HCT116 (cell line): ENCODE results near the gene PHLPP2. TPM values are rescaled to one million over a fixed set of nuclear protein-coding genes. Genes with fewer than 3 reads are reported as not detected.

Source experiments
- ATAC-seq: fragments of 200-7000 bp; cut with Tn5 transposase; 2 replicates; pipeline ENCODE4 v1.9.1; 2020; ENCODE audit warnings: mild to moderate bottlenecking, moderate library complexity
- BruUV-seq: library from RNA; stranded (reverse); fragments of 400-500 nt; replicated peaks from 2 replicates; lab custom pipeline; 2021; lab: Mats Ljungman, UMichigan
- CTCF ChIA-PET: fragments of 300-600 bp; sonication (Branson Sonifier 250); formaldehyde crosslinking; loops from one replicate; lab custom pipeline; 2021; ENCODE audit warnings: antibody characterized with exemption; lab: Charles Lee
- POLR2A ChIA-PET: fragments of 300-600, 350-600 bp; sonication (Branson Sonifier 250); formaldehyde crosslinking; loops from one replicate; lab custom pipeline; 2021; ENCODE audit warnings: antibody characterized with exemption; lab: Charles Lee
- RAD21 ChIA-PET, 2 experiments: fragments of 300-600 bp; sonication (Branson Sonifier 250); formaldehyde crosslinking; loops; one replicate each; lab custom pipeline; 2023; ENCODE audit warnings: low total read pairs in 2 of 2; ENCODE audit not compliant: uncharacterized antibody in 2 of 2, unreplicated experiment in 2 of 2, low non-redundant PET in 1 of 2; lab: Charles Lee
- DNase-seq: peaks from one replicate; pipeline ENCODE4 v3.0.0-alpha.2; 2010; ENCODE audit warnings: low read depth, low spot score
- H2AFZ ChIP-seq: fragments of 200-600 bp; shearing (Covaris generic), sonication (generic); 2 replicates; pipeline ENCODE4 v1.6.1; 2017; ENCODE audit warnings: low read depth, mixed run types, mixed read lengths, antibody characterized with exemption, low read length; ENCODE audit not compliant: poor library complexity, severe bottlenecking
- H3K27ac ChIP-seq: 2 replicates; pipeline ENCODE4 v1.5.1; 2012; ENCODE audit warnings: low read depth, low read length
- H3K27me3 ChIP-seq: fragments of 200-600 bp; sonication (generic); 2 replicates; pipeline ENCODE4 v1.6.1; 2016; ENCODE audit warnings: mixed run types, low read length, mixed read lengths; ENCODE audit not compliant: insufficient read depth
- H3K36me3 ChIP-seq, 2 experiments: fragments of 200-500 bp in 1 of 2; fragments of 200-600 bp in 1 of 2; sonication (Bioruptor generic) in 1 of 2; sonication (generic) in 1 of 2; 2 replicates each; pipeline versions ENCODE4 v1.5.1 to v1.6.1; 2014 to 2016; ENCODE audit warnings: low read length in 2 of 2, inconsistent platforms in 1 of 2, mixed read lengths in 1 of 2, mixed run types in 1 of 2; ENCODE audit not compliant: insufficient read depth in 2 of 2, control insufficient read depth in 1 of 2
- H3K4me1 ChIP-seq, 2 experiments: fragments of 200-600 bp in 1 of 2; sonication (generic) in 1 of 2; 2 replicates each; pipeline versions ENCODE4 v1.5.1 to v1.6.1; 2012 to 2017; ENCODE audit warnings: low read length in 2 of 2, inconsistent platforms in 1 of 2, mild to moderate bottlenecking in 1 of 2, mixed read lengths in 1 of 2, mixed run types in 1 of 2, moderate library complexity in 1 of 2; ENCODE audit not compliant: insufficient read depth in 2 of 2, control insufficient read depth in 1 of 2
- H3K4me2 ChIP-seq: fragments of 200-600 bp; sonication (generic); 2 replicates; pipeline ENCODE4 v1.6.1; 2017; ENCODE audit warnings: mixed run types, low read length, mixed read lengths
- H3K4me3 ChIP-seq, 2 experiments: fragments of 200-600 bp in 1 of 2; sonication (generic) in 1 of 2; replicated peaks in 1 of 2; 2 replicates each; pipeline ENCODE4 v1.5.1; 2011 to 2016; ENCODE audit warnings: low read length in 2 of 2, control low read depth in 1 of 2, low read depth in 1 of 2, mild to moderate bottlenecking in 1 of 2, mixed read lengths in 1 of 2, mixed run types in 1 of 2
- H3K79me2 ChIP-seq: fragments of 200-600 bp; sonication (generic); 2 replicates; pipeline ENCODE4 v1.6.1; 2017; ENCODE audit warnings: mild to moderate bottlenecking, mixed run types, low read length, moderate library complexity, mixed read lengths; ENCODE audit not compliant: insufficient read depth
- H3K9ac ChIP-seq: fragments of 200-600 bp; sonication (generic); 2 replicates; pipeline ENCODE4 v1.6.1; 2016; ENCODE audit warnings: low read length, mixed read lengths
- H3K9me2 ChIP-seq: fragments of 200-600 bp; sonication (generic), shearing (Covaris generic); 2 replicates; pipeline ENCODE4 v1.6.1; 2017; ENCODE audit warnings: mixed run types, mild to moderate bottlenecking, moderate library complexity; ENCODE audit not compliant: insufficient read depth
- H3K9me3 ChIP-seq, 2 experiments: fragments of 200-500 bp in 1 of 2; fragments of 200-600 bp in 1 of 2; sonication (Bioruptor generic) in 1 of 2; sonication (generic) in 1 of 2; 2 replicates each; pipeline ENCODE4 v1.6.1; 2014 to 2017; ENCODE audit warnings: low read length in 2 of 2, mixed read lengths in 2 of 2, inconsistent platforms in 1 of 2, low read depth in 1 of 2, mild to moderate bottlenecking in 1 of 2, mixed run types in 1 of 2, moderate library complexity in 1 of 2; ENCODE audit not compliant: control insufficient read depth in 1 of 2, insufficient read depth in 1 of 2
- H4K20me1 ChIP-seq: fragments of 200-600 bp; sonication (generic), shearing (Covaris generic); 2 replicates; pipeline ENCODE4 v1.6.1; 2017; ENCODE audit warnings: mixed run types, mild to moderate bottlenecking, moderate library complexity; ENCODE audit not compliant: insufficient read depth
- CBX3 ChIP-seq: IDR thresholded peaks from 2 replicates; pipeline ENCODE4 v1.6.1; 2012; ENCODE audit warnings: low read depth
- CEBPB ChIP-seq: IDR thresholded peaks from 2 replicates; pipeline ENCODE4 v1.6.1; 2012; ENCODE audit warnings: low read depth
- EGR1 ChIP-seq: IDR thresholded peaks from 2 replicates; pipeline ENCODE4 v1.6.1; 2012; ENCODE audit warnings: low read depth
- EZH2 ChIP-seq: fragments of 200-600 bp; sonication (generic); IDR thresholded peaks from 2 replicates; pipeline ENCODE4 v1.6.1; 2017; ENCODE audit warnings: antibody characterized with exemption, mixed run types
- EZH2phosphoT487 ChIP-seq: fragments of 200-600 bp; IDR thresholded peaks from 2 replicates; pipeline ENCODE4 v1.6.1; 2018; ENCODE audit warnings: antibody characterized with exemption, borderline replicate concordance
- FOSL1 ChIP-seq: IDR thresholded peaks from 2 replicates; pipeline ENCODE4 v1.6.1; 2012; ENCODE audit warnings: low read depth
- JUND ChIP-seq: IDR thresholded peaks from 2 replicates; pipeline ENCODE4 v1.6.1; 2012
- POLR2AphosphoS5 ChIP-seq: IDR thresholded peaks from 2 replicates; pipeline ENCODE4 v1.6.1; 2011; ENCODE audit warnings: mild to moderate bottlenecking, low read depth, low read length, moderate library complexity
- RAD21 ChIP-seq: IDR thresholded peaks from 2 replicates; pipeline ENCODE4 v1.6.1; 2012; ENCODE audit warnings: low read depth, mild to moderate bottlenecking
- SIN3A ChIP-seq: IDR thresholded peaks from 2 replicates; pipeline ENCODE4 v1.6.1; 2012; ENCODE audit warnings: low read depth
- SP1 ChIP-seq: IDR thresholded peaks from 2 replicates; pipeline ENCODE4 v1.6.1; 2012; ENCODE audit warnings: low read depth
- SRF ChIP-seq: IDR thresholded peaks from 2 replicates; pipeline ENCODE4 v1.6.1; 2012; ENCODE audit warnings: low read depth
- TCF7L2 ChIP-seq: IDR thresholded peaks from 2 replicates; pipeline ENCODE4 v1.7.0; 2011; ENCODE audit warnings: borderline replicate concordance, inconsistent platforms; ENCODE audit not compliant: insufficient read depth, insufficient read length; ENCODE audit errors: extremely low read depth
- YY1 ChIP-seq: IDR thresholded peaks from 2 replicates; pipeline ENCODE4 v1.6.1; 2011; ENCODE audit warnings: low read length, low read depth, moderate library complexity, mild to moderate bottlenecking; ENCODE audit not compliant: insufficient replicate concordance; ENCODE audit errors: extremely low read depth
- ZFX ChIP-seq: fragments of 450-650 bp; IDR thresholded peaks from 2 replicates; pipeline ENCODE4 v1.6.1; 2017
- ZNF274 ChIP-seq: fragments of 200-500 bp; sonication (Bioruptor generic); IDR thresholded peaks from 2 replicates; pipeline ENCODE4 v1.6.1; 2014; ENCODE audit warnings: mild to moderate bottlenecking, low read depth, low read length, inconsistent platforms
- intact Hi-C: fragments of 100-400 bp; cut with micrococcal nuclease; formaldehyde crosslinking; loops from 2 replicates; pipeline ENCODE4 v1.10.0; 2022
- total RNA-seq: library from RNA; stranded (reverse); gene quantifications from one replicate; pipeline ENCODE4 v1.2.1, GENCODE V29; 2021; ENCODE audit not compliant: unreplicated experiment
- TF ChIP-seq, protein P1 (sequence below): IDR thresholded peaks from 2 replicates; pipeline ENCODE4 v1.6.1; 2012
- TF ChIP-seq, protein P2 (sequence below), 3 experiments: fragments of 200-600 bp in 1 of 3; sonication (generic) in 1 of 3; IDR thresholded peaks in 2 of 3; conservative IDR thresholded peaks in 1 of 3; 2 replicates each; pipeline ENCODE4 v1.5.1; 2012 to 2017; ENCODE audit warnings: low read depth in 2 of 3, low read length in 2 of 3, antibody characterized with exemption in 1 of 3, borderline replicate concordance in 1 of 3, control low read depth in 1 of 3, mild to moderate bottlenecking in 1 of 3, mixed read lengths in 1 of 3, mixed run types in 1 of 3, moderate library complexity in 1 of 3; ENCODE audit not compliant: insufficient read depth in 1 of 3
- TF ChIP-seq, protein P3 (sequence below): IDR thresholded peaks from 2 replicates; pipeline ENCODE4 v1.6.1; 2011; ENCODE audit warnings: mild to moderate bottlenecking, low read length, moderate library complexity; ENCODE audit not compliant: insufficient replicate concordance; ENCODE audit errors: extremely low read depth
- TF ChIP-seq, protein P4 (sequence below): IDR thresholded peaks from 2 replicates; pipeline ENCODE4 v1.6.1; 2012

PHLPP2 gene
- total RNA-seq, 1 experiment from 2014 or later, result 9.0 TPM

DNA sequence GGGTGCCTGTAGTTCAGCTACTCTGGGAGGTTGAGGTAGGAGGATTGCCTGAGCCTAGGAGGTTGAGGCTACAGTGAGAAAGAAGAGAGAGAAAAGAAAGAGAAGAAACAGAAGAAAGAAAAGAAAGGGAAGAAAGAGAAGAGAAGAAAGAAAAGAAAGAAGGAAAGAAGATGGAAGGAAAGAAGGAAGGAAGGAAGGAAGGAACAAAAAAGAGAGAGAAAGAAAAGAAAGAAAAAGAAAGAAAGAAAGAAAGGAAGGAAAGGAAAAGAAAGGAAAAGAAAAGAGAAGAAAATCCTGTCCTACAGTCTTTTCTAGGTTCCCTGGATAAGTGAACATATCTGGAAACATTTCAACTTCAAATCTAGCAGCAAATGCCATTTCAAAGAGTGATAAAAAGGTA is 29.6 kb upstream of the PHLPP2 start:
- POLR2A ChIA-PET, result no interaction called here
- Histone ChIP-seq H4K20me1 (peaks cover 3% of the 10 kb centered on the region; the same call in 1 of the 2 replicates), H3K4me3 (no peak overlapping the region), H3K36me3 (peaks cover 28 to 58% of the 10 kb centered on the region in 2 experiments), H3K9ac (no peak overlapping the region), H3K4me1 (no peaks in the 10 kb centered on the region), H3K9me3 (no peaks in the 10 kb centered on the region), H3K79me2 (0 out of 2 replicates have a peak, but pooled peaks cover 3% of the 10 kb centered on the region), H3K27me3 (no peaks in the 10 kb centered on the region), H3K4me2 (no peak overlapping the region), H3K9me2 (no peaks in the 10 kb centered on the region), H2AFZ (no peak overlapping the region), H3K27ac (no peak overlapping the region)
- intact Hi-C loops, result loop anchor here (5.0 kb wide), 1 partner anchor 82 kb away; no protein-coding TSS in a partner anchor
- ATAC-seq (no peak), DNase-seq (no peak)
- no TSS peak for BruUV-seq
- TF ChIP-seq EZH2, result no peak
- TF ChIP-seq POLR2AphosphoS5, result no peak
- TF ChIP-seq CBX3, result no peak
- TF ChIP-seq RAD21, result no peak
- TF ChIP-seq, protein P1, sequence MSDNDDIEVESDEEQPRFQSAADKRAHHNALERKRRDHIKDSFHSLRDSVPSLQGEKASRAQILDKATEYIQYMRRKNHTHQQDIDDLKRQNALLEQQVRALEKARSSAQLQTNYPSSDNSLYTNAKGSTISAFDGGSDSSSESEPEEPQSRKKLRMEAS, result no peak
- TF ChIP-seq SP1, result no peak
- TF ChIP-seq ZFX, result no peak
- no peak for TF ChIP-seq SRF
- TF ChIP-seq, protein P2, sequence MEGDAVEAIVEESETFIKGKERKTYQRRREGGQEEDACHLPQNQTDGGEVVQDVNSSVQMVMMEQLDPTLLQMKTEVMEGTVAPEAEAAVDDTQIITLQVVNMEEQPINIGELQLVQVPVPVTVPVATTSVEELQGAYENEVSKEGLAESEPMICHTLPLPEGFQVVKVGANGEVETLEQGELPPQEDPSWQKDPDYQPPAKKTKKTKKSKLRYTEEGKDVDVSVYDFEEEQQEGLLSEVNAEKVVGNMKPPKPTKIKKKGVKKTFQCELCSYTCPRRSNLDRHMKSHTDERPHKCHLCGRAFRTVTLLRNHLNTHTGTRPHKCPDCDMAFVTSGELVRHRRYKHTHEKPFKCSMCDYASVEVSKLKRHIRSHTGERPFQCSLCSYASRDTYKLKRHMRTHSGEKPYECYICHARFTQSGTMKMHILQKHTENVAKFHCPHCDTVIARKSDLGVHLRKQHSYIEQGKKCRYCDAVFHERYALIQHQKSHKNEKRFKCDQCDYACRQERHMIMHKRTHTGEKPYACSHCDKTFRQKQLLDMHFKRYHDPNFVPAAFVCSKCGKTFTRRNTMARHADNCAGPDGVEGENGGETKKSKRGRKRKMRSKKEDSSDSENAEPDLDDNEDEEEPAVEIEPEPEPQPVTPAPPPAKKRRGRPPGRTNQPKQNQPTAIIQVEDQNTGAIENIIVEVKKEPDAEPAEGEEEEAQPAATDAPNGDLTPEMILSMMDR (IDR thresholded peaks at IDR 0.05 in 2 of 3, conservative IDR thresholded peaks at IDR 0.05 in 1 of 3; ENCODE audit: borderline replicate concordance in 1 of 3, insufficient read depth in 1 of 3, low read depth in 2 of 3, low read length in 2 of 3), result no peak
- no peak for TF ChIP-seq ZNF274
- TF ChIP-seq, protein P3, sequence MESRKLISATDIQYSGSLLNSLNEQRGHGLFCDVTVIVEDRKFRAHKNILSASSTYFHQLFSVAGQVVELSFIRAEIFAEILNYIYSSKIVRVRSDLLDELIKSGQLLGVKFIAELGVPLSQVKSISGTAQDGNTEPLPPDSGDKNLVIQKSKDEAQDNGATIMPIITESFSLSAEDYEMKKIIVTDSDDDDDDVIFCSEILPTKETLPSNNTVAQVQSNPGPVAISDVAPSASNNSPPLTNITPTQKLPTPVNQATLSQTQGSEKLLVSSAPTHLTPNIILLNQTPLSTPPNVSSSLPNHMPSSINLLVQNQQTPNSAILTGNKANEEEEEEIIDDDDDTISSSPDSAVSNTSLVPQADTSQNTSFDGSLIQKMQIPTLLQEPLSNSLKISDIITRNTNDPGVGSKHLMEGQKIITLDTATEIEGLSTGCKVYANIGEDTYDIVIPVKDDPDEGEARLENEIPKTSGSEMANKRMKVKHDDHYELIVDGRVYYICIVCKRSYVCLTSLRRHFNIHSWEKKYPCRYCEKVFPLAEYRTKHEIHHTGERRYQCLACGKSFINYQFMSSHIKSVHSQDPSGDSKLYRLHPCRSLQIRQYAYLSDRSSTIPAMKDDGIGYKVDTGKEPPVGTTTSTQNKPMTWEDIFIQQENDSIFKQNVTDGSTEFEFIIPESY, result no peak
- TF ChIP-seq TCF7L2, result no peak
- TF ChIP-seq YY1, result no peak
- TF ChIP-seq EZH2phosphoT487, result no peak
- TF ChIP-seq, protein P4, sequence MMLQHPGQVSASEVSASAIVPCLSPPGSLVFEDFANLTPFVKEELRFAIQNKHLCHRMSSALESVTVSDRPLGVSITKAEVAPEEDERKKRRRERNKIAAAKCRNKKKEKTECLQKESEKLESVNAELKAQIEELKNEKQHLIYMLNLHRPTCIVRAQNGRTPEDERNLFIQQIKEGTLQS, result no peak
- TF ChIP-seq CEBPB, result no peak
- TF ChIP-seq FOSL1, result no peak
- TF ChIP-seq SIN3A, result no peak
- TF ChIP-seq JUND, result no peak
- no peak for TF ChIP-seq EGR1
- RAD21 ChIA-PET, result no interaction called here
- CTCF ChIA-PET, result no interaction called here
